NCI-H2171 (cell line): Measurements from ENCODE around the gene PGBD5.

Source experiments
- DNase-seq: peaks from one replicate; lab custom pipeline; 2025; lab: John Stamatoyannopoulos, UW

Gene PGBD5

GRCh38 chr1:230321741-230322420 is 104.3 kb downstream of the PGBD5 start:
- DNase-seq = no peak

GRCh38 chr1:230321341-230321740 is 104.8 kb downstream of the PGBD5 start:
- DNase-seq = no peak

GRCh38 chr1:230320804-230321203 is 105.3 kb downstream of the PGBD5 start:
- no peak for DNase-seq

GRCh38 chr1:230319014-230319747 is 107.0 kb downstream of the PGBD5 start:
- no peak for DNase-seq

GRCh38 chr1:230317823-230318819 is 108.0 kb downstream of the PGBD5 start:
- peak; percentile 30 for DNase-seq

GRCh38 chr1:230316864-230317745 is 109.0 kb downstream of the PGBD5 start:
- no peak for DNase-seq

GRCh38 chr1:230315099-230315498 is 111.0 kb downstream of the PGBD5 start:
- no peak for DNase-seq

- DNase-seq = no peak
Observed at GRCh38 chr1:230314142-230314470, 112.0 kb downstream of the PGBD5 start.

- DNase-seq = no peak
Observed at GRCh38 chr1:230313453-230314141, 112.5 kb downstream of the PGBD5 start.

- DNase-seq = no peak
Observed at GRCh38 chr1:230312676-230313075, 113.5 kb downstream of the PGBD5 start.

GRCh38 chr1:230310381-230311163 is 115.6 kb downstream of the PGBD5 start:
- peak; percentile 47 for DNase-seq

GRCh38 chr1:230309646-230310177 is 116.4 kb downstream of the PGBD5 start:
- no peak for DNase-seq

GRCh38 chr1:230308821-230309220 is 117.3 kb downstream of the PGBD5 start:
- DNase-seq = no peak

GRCh38 chr1:230308039-230308438 is 118.1 kb downstream of the PGBD5 start:
- DNase-seq = no peak

- no peak for DNase-seq
Observed at GRCh38 chr1:230307213-230307612, 118.9 kb downstream of the PGBD5 start.

GRCh38 chr1:230306169-230306568 is 120.0 kb downstream of the PGBD5 start:
- no peak for DNase-seq

GRCh38 chr1:230303822-230304221 is 122.3 kb downstream of the PGBD5 start:
- no peak for DNase-seq

- no peak for DNase-seq
Observed at GRCh38 chr1:230303069-230303468, 123.1 kb downstream of the PGBD5 start.

GRCh38 chr1:230301822-230302221 is 124.3 kb downstream of the PGBD5 start:
- no peak for DNase-seq

GRCh38 chr1:230301322-230301721 is 124.8 kb downstream of the PGBD5 start:
- DNase-seq = peak; percentile 27
